GM12892 (cell line): ENCODE data around the gene CD1D.

Experiments used
- POLR2A ChIP-seq: IDR thresholded peaks from 2 replicates; pipeline ENCODE4 v1.6.1; 2011; ENCODE audit warnings: low read depth, low read length, control low read depth
- TAF1 ChIP-seq: IDR thresholded peaks from 2 replicates; pipeline ENCODE4 v1.6.1; 2011; ENCODE audit warnings: low read depth, mild to moderate bottlenecking, control low read depth, low read length, borderline replicate concordance

- TF ChIP-seq POLR2A (no peak), TAF1 (no peak)
Measured at GRCh38 chr1:158149175-158149574, 31.5 kb upstream of the CD1D start.
